ENCODE measurements around the gene RRP36. TPM values are rescaled to one million over a fixed set of nuclear protein-coding genes. Genes with fewer than 3 reads are reported as not detected.

The RRP36 gene
- total RNA-seq, 4 donors from 2014 or later, result 52.8 to 62.5 (median 59.8) TPM

- no peaks in the 10 kb centered on the region for H3K4me1 ChIP-seq
- ATAC-seq, result no peak
- H3K27me3 ChIP-seq, result no peaks in the 10 kb centered on the region
- H3K4me3 ChIP-seq, result no peak overlapping the region
- 73 to 82% methylated on average over 3 to 5 of the region's 5 CpGs for WGBS, 2 donors (ENCODE audit: low coverage in 1 of 2)
- peaks cover 0 to 71% of the 10 kb centered on the region in 2 donors for H3K36me3 ChIP-seq
- TF ChIP-seq CTCF (IDR thresholded peaks at IDR 0.05) (no peak), EP300 (IDR thresholded peaks at IDR 0.05) (no peak), POLR2A (IDR thresholded peaks at IDR 0.05) (no peak), POLR2AphosphoS5 (IDR thresholded peaks at IDR 0.05) (no peak)
- H3K27ac ChIP-seq, result no peak overlapping the region
- H3K9me3 ChIP-seq, result no peaks in the 10 kb centered on the region
Observed at GRCh38 chr6:43005844-43006243, 15.6 kb upstream of the RRP36 start.

- TF ChIP-seq CTCF (IDR thresholded peaks at IDR 0.05) (no peak), POLR2AphosphoS5 (IDR thresholded peaks at IDR 0.05) (no peak), POLR2A (IDR thresholded peaks at IDR 0.05) (no peak), EP300 (IDR thresholded peaks at IDR 0.05) (no peak)
- H3K9me3 ChIP-seq, result no peaks in the 10 kb centered on the region
- H3K27ac ChIP-seq, result no peak overlapping the region
- H3K4me1 ChIP-seq, result no peaks in the 10 kb centered on the region
- no peaks in the 10 kb centered on the region for H3K27me3 ChIP-seq
- no peak for ATAC-seq
- peaks cover 0 to 72% of the 10 kb centered on the region in 2 donors for H3K36me3 ChIP-seq
- no peak overlapping the region for H3K4me3 ChIP-seq
- WGBS, 2 donors (ENCODE audit: low coverage in 1 of 2), result 93 to 100% methylated on average over 1 to 4 of the region's 11 CpGs
Observed at GRCh38 chr6:43006251-43006650, 15.2 kb upstream of the RRP36 start.

DNA sequence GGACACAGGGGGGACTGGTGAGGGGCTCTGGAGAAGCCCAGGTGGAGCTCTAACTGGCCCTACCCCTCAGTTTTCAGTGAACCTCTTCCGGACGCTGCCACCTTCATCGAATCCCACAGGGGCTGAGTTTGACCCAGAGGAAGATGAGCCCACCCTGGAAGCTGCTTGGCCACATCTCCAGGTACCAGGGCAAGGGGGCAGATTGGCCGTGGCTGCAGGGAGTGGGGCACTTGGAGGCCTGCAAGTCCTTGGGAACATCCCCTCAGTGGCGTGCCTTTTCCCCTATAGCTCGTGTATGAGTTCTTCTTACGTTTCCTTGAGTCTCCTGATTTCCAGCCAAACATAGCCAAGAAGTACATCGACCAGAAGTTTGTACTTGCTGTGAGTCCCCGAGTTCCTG lies 14.3 kb upstream of the RRP36 start:
- no peak for ATAC-seq
- peaks cover 0 to 76% of the 10 kb centered on the region in 2 donors for H3K36me3 ChIP-seq
- TF ChIP-seq POLR2A (IDR thresholded peaks at IDR 0.05) (peak in 1 of 2 donors; percentile 9), POLR2AphosphoS5 (IDR thresholded peaks at IDR 0.05) (no peak)
- no peak overlapping the region for H3K4me3 ChIP-seq
- H3K27me3 ChIP-seq, result no peaks in the 10 kb centered on the region
- peaks cover 0 to 7% (median 0%) of the 10 kb centered on the region in 3 donors for H3K4me1 ChIP-seq
- H3K27ac ChIP-seq, result no peak overlapping the region
- 90% methylated on average over 6 of the region's 9 CpGs; no CpG with 5 or more reads in 1 of the 2 donors for WGBS, 2 donors (ENCODE audit: low coverage in 1 of 2)
- H3K9me3 ChIP-seq, result no peaks in the 10 kb centered on the region

DNA sequence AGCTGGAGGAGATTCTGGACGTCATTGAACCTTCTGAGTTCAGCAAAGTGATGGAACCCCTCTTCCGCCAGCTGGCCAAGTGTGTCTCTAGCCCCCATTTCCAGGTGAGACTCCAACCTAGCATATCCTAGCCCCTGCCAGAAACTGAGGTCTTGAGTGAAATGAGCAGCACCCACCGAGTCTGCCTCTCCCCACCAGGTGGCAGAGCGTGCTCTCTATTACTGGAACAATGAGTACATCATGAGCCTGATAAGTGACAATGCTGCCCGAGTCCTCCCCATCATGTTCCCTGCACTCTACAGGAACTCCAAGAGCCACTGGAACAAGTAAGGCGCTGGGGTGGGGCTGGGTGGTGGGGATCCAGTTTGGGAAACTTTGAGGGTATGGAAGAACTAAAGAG lies 12.3 kb upstream of the RRP36 start:
- TF ChIP-seq EP300 (IDR thresholded peaks at IDR 0.05) (no peak), CTCF (IDR thresholded peaks at IDR 0.05) (peak in 2 of 4 experiments; percentile 40 to 44)
- H3K36me3 ChIP-seq, result peaks cover 0 to 68% of the 10 kb centered on the region in 2 donors
- no peak for ATAC-seq
- no peak overlapping the region for H3K4me3 ChIP-seq
- no peaks in the 10 kb centered on the region for H3K27me3 ChIP-seq
- H3K27ac ChIP-seq, result no peak overlapping the region
- no CpG with 5 or more reads among the region's 6 CpGs for WGBS, 2 donors (ENCODE audit: low coverage in 1 of 2)
- H3K9me3 ChIP-seq, result no peaks in the 10 kb centered on the region
- H3K4me1 ChIP-seq, result peaks cover 0 to 21% (median 7%) of the 10 kb centered on the region in 3 donors

DNA sequence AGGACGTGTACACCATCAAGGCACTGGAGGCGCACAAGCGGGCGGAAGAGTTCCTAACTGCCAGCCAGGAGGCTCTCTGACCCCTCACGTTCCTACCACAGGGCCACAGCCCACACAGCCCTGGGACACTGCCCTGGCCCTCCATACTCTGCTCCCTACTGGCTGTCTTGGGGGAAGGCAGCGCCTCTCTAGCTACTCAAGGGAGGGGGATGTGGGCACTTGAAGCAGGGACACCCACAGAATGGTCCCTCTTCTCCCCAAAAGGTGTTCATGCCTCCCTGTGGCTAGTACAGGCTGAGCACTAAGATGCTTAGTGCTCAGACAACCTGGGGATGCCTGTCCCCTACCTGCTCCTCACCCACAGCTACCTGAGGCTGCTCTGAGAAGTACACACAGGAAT lies 10.2 kb upstream of the RRP36 start:
- peaks cover 0 to 62% of the 10 kb centered on the region in 2 donors for H3K36me3 ChIP-seq

More for the DNA sequence above, 10.2 kb upstream of the RRP36 start:
- ATAC-seq, result no peak
- peaks cover 0 to 39% (median 21%) of the 10 kb centered on the region in 3 donors for H3K4me1 ChIP-seq
- no peak overlapping the region for H3K4me3 ChIP-seq
- no peak overlapping the region for H3K27ac ChIP-seq
- no peaks in the 10 kb centered on the region for H3K9me3 ChIP-seq
- WGBS, 2 donors (ENCODE audit: low coverage in 1 of 2), result 0 to 79% methylated on average over 1 to 4 of the region's 6 CpGs
- TF ChIP-seq POLR2AphosphoS5 (IDR thresholded peaks at IDR 0.05) (no peak), POLR2A (IDR thresholded peaks at IDR 0.05) (no peak), EP300 (IDR thresholded peaks at IDR 0.05) (no peak), CTCF (IDR thresholded peaks at IDR 0.05) (no peak)
- no peaks in the 10 kb centered on the region for H3K27me3 ChIP-seq
